Measurements from ENCODE around the gene GNG12.

Gene GNG12

GRCh38 chr1:67741121-67741520 lies 92.1 kb downstream of the GNG12 start:
- no peak for TF ChIP-seq CTCF (IDR thresholded peaks at IDR 0.05; ENCODE audit: extremely low read depth, missing control alignments)
- no peak for DNase-seq (ENCODE audit: low spot score)

- TF ChIP-seq CTCF (IDR thresholded peaks at IDR 0.05; ENCODE audit: extremely low read depth, missing control alignments) = no peak
- DNase-seq (ENCODE audit: low spot score) = no peak
Observed at GRCh38 chr1:67740543-67740942, 92.7 kb downstream of the GNG12 start.

- no peak for TF ChIP-seq CTCF (IDR thresholded peaks at IDR 0.05; ENCODE audit: extremely low read depth, missing control alignments)
- no peak for DNase-seq (ENCODE audit: low spot score)
Observed at GRCh38 chr1:67739361-67739760, 93.9 kb downstream of the GNG12 start.

- TF ChIP-seq CTCF (IDR thresholded peaks at IDR 0.05; ENCODE audit: extremely low read depth, missing control alignments) = no peak
- no peak for DNase-seq (ENCODE audit: low spot score)
Observed at GRCh38 chr1:67738401-67738800, 94.9 kb downstream of the GNG12 start.

GRCh38 chr1:67737875-67738274 lies 95.4 kb downstream of the GNG12 start:
- no peak for DNase-seq (ENCODE audit: low spot score)
- no peak for TF ChIP-seq CTCF (IDR thresholded peaks at IDR 0.05; ENCODE audit: extremely low read depth, missing control alignments)

- TF ChIP-seq CTCF (IDR thresholded peaks at IDR 0.05; ENCODE audit: extremely low read depth, missing control alignments) = no peak
- no peak for DNase-seq (ENCODE audit: low spot score)
Observed at GRCh38 chr1:67736750-67737149, 96.5 kb downstream of the GNG12 start.

GRCh38 chr1:67735806-67736627 lies 97.2 kb downstream of the GNG12 start:
- DNase-seq (ENCODE audit: low spot score) = peak; percentile 46
- TF ChIP-seq CTCF (IDR thresholded peaks at IDR 0.05; ENCODE audit: extremely low read depth, missing control alignments) = no peak

Data from GM20000 (cell line).